PC-3 (cell line): Measurements from ENCODE around the gene CPA2.
"Not testable (repeated sequence)": the region's sequence is repeated elsewhere in the genome, so short reads cannot be mapped to it uniquely, and the experiment has no call there.

ENCODE experiments used
- CTCF ChIP-seq: fragments of 300-600 bp; sonication (generic); conservative IDR thresholded peaks from 2 replicates; pipeline ENCODE4 v1.5.1; 2017; ENCODE audit warnings: antibody characterized with exemption, low read depth, mild to moderate bottlenecking, low read length
- EZH2 ChIP-seq: fragments of 300-600 bp; sonication (generic); IDR thresholded peaks from one replicate; pipeline ENCODE4 v1.6.1; 2017; ENCODE audit warnings: antibody characterized with exemption, mild to moderate bottlenecking, low read length; ENCODE audit not compliant: unreplicated experiment

- TF ChIP-seq CTCF, EZH2: not testable (repeated sequence)
Observed at GRCh38 chr7:130236361-130236760, 30.3 kb upstream of the CPA2 start.
